Liver (tissue), 9 donors: ENCODE measurements around the gene FBP1. TPM values are rescaled to one million over a fixed set of nuclear protein-coding genes. Genes with fewer than 3 reads are reported as not detected.

Experiments used
- DNase-seq: peaks from one replicate; pipeline ENCODE4 v3.0.0-alpha.2; 2017; ENCODE audit warnings: low spot score
- H3K27ac ChIP-seq, 2 donors: one replicate each; pipeline ENCODE4 v1.7.0; 2013; ENCODE audit warnings: inconsistent platforms in 2 of 2, low read length in 2 of 2, control low read depth in 1 of 2, low read depth in 1 of 2, mild to moderate bottlenecking in 1 of 2
- H3K27me3 ChIP-seq, 4 donors: one replicate each; pipeline versions ENCODE4 v1.6.1 to v1.7.0; 2013; ENCODE audit warnings: low read length in 3 of 4, inconsistent platforms in 1 of 4, mild to moderate bottlenecking in 1 of 4, moderate library complexity in 1 of 4; ENCODE audit not compliant: control insufficient read depth in 4 of 4, insufficient read depth in 4 of 4
- H3K36me3 ChIP-seq, 4 donors: one replicate each; pipeline versions ENCODE4 v1.6.1 to v1.7.0; 2013; ENCODE audit warnings: low read length in 3 of 4, mild to moderate bottlenecking in 3 of 4, low read depth in 1 of 4, moderate library complexity in 1 of 4; ENCODE audit not compliant: control insufficient read depth in 4 of 4, insufficient read depth in 3 of 4
- H3K4me1 ChIP-seq, 4 donors: one replicate each; pipeline versions ENCODE4 v1.6.1 to v1.7.0; 2013; ENCODE audit warnings: low read length in 3 of 4, mild to moderate bottlenecking in 3 of 4, moderate library complexity in 1 of 4; ENCODE audit not compliant: control insufficient read depth in 4 of 4, insufficient read depth in 4 of 4
- H3K4me3 ChIP-seq, 3 donors: one replicate each; pipeline versions ENCODE4 v1.6.1 to v1.7.0; 2013; ENCODE audit warnings: low read length in 3 of 3, control low read depth in 1 of 3, low read depth in 1 of 3, mild to moderate bottlenecking in 1 of 3
- H3K9ac ChIP-seq, 2 donors: one replicate each; pipeline ENCODE4 v1.7.0; 2013; ENCODE audit warnings: low read length in 2 of 2, mild to moderate bottlenecking in 2 of 2, moderate library complexity in 2 of 2, control low read depth in 1 of 2, low read depth in 1 of 2
- H3K9me3 ChIP-seq, 4 donors: one replicate each; pipeline versions ENCODE4 v1.6.1 to v1.7.0; 2013; ENCODE audit warnings: low read length in 3 of 4; ENCODE audit not compliant: control insufficient read depth in 4 of 4
- ATF3 ChIP-seq: IDR thresholded peaks from 2 replicates; pipeline ENCODE4 v1.6.1; 2016; ENCODE audit warnings: antibody characterized with exemption
- CTCF ChIP-seq: fragments of 150-350 bp; IDR thresholded peaks from 2 replicates; pipeline ENCODE4 v1.5.1; 2017; ENCODE audit warnings: improper control_type of control experiment, low read depth, low read length; ENCODE audit not compliant: missing input control
- EGR1 ChIP-seq, 2 donors: IDR thresholded peaks; 2 replicates each; pipeline ENCODE4 v1.6.1; 2016 to 2018; ENCODE audit warnings: antibody characterized with exemption in 2 of 2, low read depth in 2 of 2
- FOXA1 ChIP-seq: IDR thresholded peaks from 2 replicates; pipeline ENCODE4 v1.6.1; 2016; ENCODE audit warnings: antibody characterized with exemption
- FOXA2 ChIP-seq: IDR thresholded peaks from 2 replicates; pipeline ENCODE4 v1.6.1; 2016; ENCODE audit warnings: antibody characterized with exemption
- GABPA ChIP-seq, 2 donors: IDR thresholded peaks in 1 of 2; conservative IDR thresholded peaks in 1 of 2; 2 replicates each; pipeline ENCODE4 v1.6.1; 2016; ENCODE audit warnings: antibody characterized with exemption in 2 of 2, mild to moderate bottlenecking in 1 of 2, moderate library complexity in 1 of 2
- HNF4A ChIP-seq, 2 donors: conservative IDR thresholded peaks; 2 replicates each; pipeline ENCODE4 v1.6.1; 2016; ENCODE audit warnings: antibody characterized with exemption in 2 of 2, mild to moderate bottlenecking in 2 of 2
- HNF4G ChIP-seq: IDR thresholded peaks from 2 replicates; pipeline ENCODE4 v1.6.1; 2016; ENCODE audit warnings: antibody characterized with exemption
- JUND ChIP-seq, 2 donors: IDR thresholded peaks; 2 replicates each; pipeline ENCODE4 v1.6.1; 2016; ENCODE audit warnings: antibody characterized with exemption in 2 of 2
- MAX ChIP-seq: IDR thresholded peaks from 2 replicates; pipeline ENCODE4 v1.6.1; 2016; ENCODE audit warnings: antibody characterized with exemption
- NR2F2 ChIP-seq: IDR thresholded peaks from 2 replicates; pipeline ENCODE4 v1.6.1; 2016; ENCODE audit warnings: antibody characterized with exemption
- RAD21 ChIP-seq, 2 donors: IDR thresholded peaks; 2 replicates each; pipeline ENCODE4 v1.6.1; 2016; ENCODE audit warnings: antibody characterized with exemption in 2 of 2, mild to moderate bottlenecking in 2 of 2
- REST ChIP-seq: IDR thresholded peaks from 2 replicates; pipeline ENCODE4 v1.6.1; 2016; ENCODE audit warnings: antibody characterized with exemption, mild to moderate bottlenecking
- RXRA ChIP-seq, 2 donors: IDR thresholded peaks; 2 replicates each; pipeline ENCODE4 v1.6.1; 2017 to 2018; ENCODE audit warnings: antibody characterized with exemption in 2 of 2, mild to moderate bottlenecking in 1 of 2
- SP1 ChIP-seq: IDR thresholded peaks from 2 replicates; pipeline ENCODE4 v1.6.1; 2018; ENCODE audit warnings: antibody characterized with exemption, mild to moderate bottlenecking
- TAF1 ChIP-seq: conservative IDR thresholded peaks from 2 replicates; pipeline ENCODE4 v1.6.1; 2016; ENCODE audit warnings: antibody characterized with exemption, mild to moderate bottlenecking
- ZBTB33 ChIP-seq: IDR thresholded peaks from 2 replicates; pipeline ENCODE4 v1.6.1; 2016; ENCODE audit warnings: antibody characterized with exemption
- WGBS: extraction: QIAGEN DNeasy Blood & Tissue Kit; methylation state at CpG from one replicate; pipeline ENCODE4 v1.1.7; 2013; 5-methylcytosine and 5-hydroxymethylcytosine counted together
- polyA plus RNA-seq, 2 donors: library from polyadenylated mRNA; stranded (reverse) in 1 of 2; unstranded in 1 of 2; fragments of 200-250 nt in 1 of 2; fragments of >200 nt in 1 of 2; fragmentation: Nextera tagmentation in 1 of 2; extraction: Ambion mirVana in 1 of 2; gene quantifications; one replicate each; pipeline versions ENCODE4 v1.2.1 to v1.2.3, GENCODE V29; 2013 to 2015
- total RNA-seq, 2 donors: library from RNA; depleted of rRNA; stranded (reverse); fragments of >200 nt; gene quantifications; one replicate each; pipeline ENCODE4 v1.2.3, GENCODE V29; 2014
- donor health status: healthy.
- donor health status: healthy.
- donor health status: healthy.
- donor health status: healthy.
- donor health status: healthy.

FBP1 gene
- total and polyA plus RNA-seq, 4 donors: 27.8 to 574 (median 317) TPM

GRCh38 chr9:94606646-94607422 is 32.5 kb downstream of the FBP1 start:
- no peak overlapping the region for H3K4me3 ChIP-seq
- H3K27ac ChIP-seq: peak overlapping the region; percentile 86 to 88
- TF ChIP-seq HNF4A (conservative IDR thresholded peaks at IDR 0.05): no peak
- no peaks in the 10 kb centered on the region for H3K27me3 ChIP-seq
- H3K9ac ChIP-seq: peak overlapping the region in 1 of 2 donors; percentile 5
- H3K9me3 ChIP-seq: no peaks in the 10 kb centered on the region
- H3K4me1 ChIP-seq: peaks cover 4 to 43% (median 35%) of the 10 kb centered on the region in 4 donors
- 77% methylated on average over 24 of the region's 24 CpGs for WGBS
- H3K36me3 ChIP-seq: peaks cover 8 to 47% (median 37%) of the 10 kb centered on the region in 4 donors
- no peak for DNase-seq

GRCh38 chr9:94603259-94604160 is 35.8 kb downstream of the FBP1 start:
- TF ChIP-seq HNF4G (no peak), GABPA (IDR thresholded peaks at IDR 0.05 in 1 of 2, conservative IDR thresholded peaks at IDR 0.05 in 1 of 2) (no peak), EGR1 (IDR thresholded peaks at IDR 0.05; ENCODE audit: low read depth in 2 of 2) (no peak), SP1 (no peak), FOXA2 (no peak), ZBTB33 (no peak), JUND (IDR thresholded peaks at IDR 0.05) (no peak), RAD21 (IDR thresholded peaks at IDR 0.05) (peak; percentile 63 to 79), RXRA (IDR thresholded peaks at IDR 0.05) (no peak), MAX (no peak), NR2F2 (no peak), HNF4A (conservative IDR thresholded peaks at IDR 0.05) (no peak), ATF3 (no peak), REST (no peak), CTCF (peak; percentile 44), FOXA1 (no peak), TAF1 (no peak)
- H3K27me3 ChIP-seq: no peaks in the 10 kb centered on the region
- H3K9ac ChIP-seq: no peak overlapping the region
- peak; percentile 71 for DNase-seq
- H3K36me3 ChIP-seq: peaks cover 8 to 40% (median 31%) of the 10 kb centered on the region in 4 donors
- H3K9me3 ChIP-seq: no peaks in the 10 kb centered on the region
- 45% methylated on average over 21 of the region's 21 CpGs for WGBS
- peak overlapping the region in 1 of 2 donors; percentile 35 for H3K27ac ChIP-seq
- peaks cover 2 to 31% (median 19%) of the 10 kb centered on the region in 4 donors for H3K4me1 ChIP-seq
- H3K4me3 ChIP-seq: no peak overlapping the region
